Muscle of leg (tissue), 11 donors: ENCODE data around the gene POP4. TPM values are rescaled to one million over a fixed set of nuclear protein-coding genes. Genes with fewer than 3 reads are reported as not detected.

Experiments
- DNase-seq: peaks from one replicate; pipeline ENCODE4 v3.0.0; 2013
- H3K27ac ChIP-seq: one replicate; pipeline ENCODE4 v1.5.1; 2013; ENCODE audit warnings: mild to moderate bottlenecking, low read length, control low read depth
- H3K27me3 ChIP-seq: one replicate; pipeline ENCODE4 v1.6.1; 2013; ENCODE audit warnings: low read length; ENCODE audit not compliant: control insufficient read depth, insufficient read depth
- H3K36me3 ChIP-seq: one replicate; pipeline ENCODE4 v1.6.1; 2013; ENCODE audit warnings: low read length; ENCODE audit not compliant: control insufficient read depth, insufficient read depth
- H3K4me1 ChIP-seq: one replicate; pipeline ENCODE4 v1.6.1; 2013; ENCODE audit warnings: low read length; ENCODE audit not compliant: control insufficient read depth, insufficient read depth
- H3K4me3 ChIP-seq: one replicate; pipeline ENCODE4 v1.5.1; 2013; ENCODE audit warnings: low read length, control low read depth
- H3K9me3 ChIP-seq: replicated peaks from 2 replicates; pipeline ENCODE4 v1.6.1; 2013; ENCODE audit warnings: low read depth, low read length; ENCODE audit not compliant: control insufficient read depth
- WGBS: methylation state at CpG from one replicate; pipeline ENCODE4 v1.1.5; 2013; ENCODE audit warnings: missing lambda C conversion rate; ENCODE audit not compliant: insufficient coverage; 5-methylcytosine and 5-hydroxymethylcytosine counted together
- polyA plus RNA-seq, 8 donors: library from polyadenylated mRNA; unstranded; fragments of 120-200 nt; gene quantifications; one replicate each; pipeline versions ENCODE4 v1.2.1 to v1.2.3, GENCODE V29; 2013; ENCODE audit warnings: inconsistent platforms in 1 of 8, low replicate concordance in 1 of 8; ENCODE audit not compliant: insufficient read length in 8 of 8, insufficient read depth in 1 of 8
- total RNA-seq: library from RNA; stranded (reverse); fragments of 120-200 nt; gene quantifications from one replicate; pipeline ENCODE4 v1.2.4, GENCODE V29; 2013

Gene POP4
- total and polyA plus RNA-seq, 9 donors: 40.1 to 62.7 (median 42.6) TPM

- H3K4me3 ChIP-seq: no peak overlapping the region
- H3K36me3 ChIP-seq: no peaks in the 10 kb centered on the region
- no peaks in the 10 kb centered on the region for H3K4me1 ChIP-seq
- peaks cover 17% of the 10 kb centered on the region for H3K27me3 ChIP-seq
- no peak for DNase-seq
- 29% methylated on average over 10 of the region's 14 CpGs for WGBS
- no peak overlapping the region for H3K27ac ChIP-seq
- H3K9me3 ChIP-seq: no peaks in the 10 kb centered on the region
Measured at GRCh38 chr19:29576046-29576606, 30.0 kb upstream of the POP4 start.

- no peak for DNase-seq
- WGBS: 64% methylated on average over 11 of the region's 15 CpGs
- Histone ChIP-seq H3K27ac (no peak overlapping the region), H3K4me3 (no peak overlapping the region), H3K27me3 (peaks cover 17% of the 10 kb centered on the region), H3K9me3 (peaks cover 2% of the 10 kb centered on the region), H3K36me3 (no peaks in the 10 kb centered on the region), H3K4me1 (no peaks in the 10 kb centered on the region)
Measured at GRCh38 chr19:29576761-29577648, 29.1 kb upstream of the POP4 start.

- WGBS: 21% methylated on average over 1 of the region's 3 CpGs
- Histone ChIP-seq H3K36me3 (no peaks in the 10 kb centered on the region), H3K4me3 (no peak overlapping the region), H3K9me3 (peaks cover 2% of the 10 kb centered on the region), H3K4me1 (no peaks in the 10 kb centered on the region), H3K27me3 (peaks cover 17% of the 10 kb centered on the region), H3K27ac (no peak overlapping the region)
- DNase-seq: no peak
Measured at GRCh38 chr19:29577649-29577963, 28.5 kb upstream of the POP4 start.

- Histone ChIP-seq H3K36me3 (no peaks in the 10 kb centered on the region), H3K9me3 (peaks cover 2% of the 10 kb centered on the region), H3K4me1 (no peaks in the 10 kb centered on the region), H3K27ac (no peak overlapping the region), H3K27me3 (peaks cover 17% of the 10 kb centered on the region), H3K4me3 (no peak overlapping the region)
- no peak for DNase-seq
- WGBS: 80% methylated on average over 5 of the region's 8 CpGs
Measured at GRCh38 chr19:29578349-29578748, 27.7 kb upstream of the POP4 start.

- DNase-seq: no peak
Measured at GRCh38 chr19:29579308-29579910, 26.7 kb upstream of the POP4 start.

GRCh38 chr19:29581398-29581797 is 24.7 kb upstream of the POP4 start:
- H3K27me3 ChIP-seq: peaks cover 10% of the 10 kb centered on the region
- no CpG with 5 or more reads among the region's 1 CpG for WGBS
- no peaks in the 10 kb centered on the region for H3K4me1 ChIP-seq
- no peak for DNase-seq
- H3K27ac ChIP-seq: no peak overlapping the region
- no peak overlapping the region for H3K4me3 ChIP-seq
- H3K9me3 ChIP-seq: peaks cover 2% of the 10 kb centered on the region
- H3K36me3 ChIP-seq: no peaks in the 10 kb centered on the region

More at GRCh38 chr19:29579308-29579910, 26.7 kb upstream of the POP4 start:
- 73% methylated on average over 6 of the region's 6 CpGs for WGBS
- Histone ChIP-seq H3K27me3 (peaks cover 15% of the 10 kb centered on the region), H3K36me3 (no peaks in the 10 kb centered on the region), H3K4me1 (no peaks in the 10 kb centered on the region), H3K27ac (no peak overlapping the region), H3K9me3 (peaks cover 2% of the 10 kb centered on the region), H3K4me3 (no peak overlapping the region)

GRCh38 chr19:29583196-29583999 is 22.7 kb upstream of the POP4 start:
- Histone ChIP-seq H3K4me1 (no peaks in the 10 kb centered on the region), H3K27me3 (no peaks in the 10 kb centered on the region), H3K27ac (no peak overlapping the region), H3K36me3 (no peaks in the 10 kb centered on the region), H3K4me3 (no peak overlapping the region), H3K9me3 (peaks cover 2% of the 10 kb centered on the region)
- DNase-seq: no peak
- WGBS: 60% methylated on average over 1 of the region's 1 CpG

- no peak overlapping the region for H3K27ac ChIP-seq
- peaks cover 1% of the 10 kb centered on the region for H3K9me3 ChIP-seq
- WGBS: 47% methylated on average over 2 of the region's 2 CpGs
- no peak for DNase-seq
- no peaks in the 10 kb centered on the region for H3K4me1 ChIP-seq
- H3K4me3 ChIP-seq: no peak overlapping the region
- H3K36me3 ChIP-seq: no peaks in the 10 kb centered on the region
- H3K27me3 ChIP-seq: peaks cover 5% of the 10 kb centered on the region
Measured at GRCh38 chr19:29586401-29586800, 19.7 kb upstream of the POP4 start.

GRCh38 chr19:29587059-29587458 is 19.0 kb upstream of the POP4 start:
- Histone ChIP-seq H3K9me3 (no peaks in the 10 kb centered on the region), H3K4me3 (no peak overlapping the region), H3K4me1 (no peaks in the 10 kb centered on the region), H3K27ac (no peak overlapping the region), H3K27me3 (peaks cover 5% of the 10 kb centered on the region), H3K36me3 (no peaks in the 10 kb centered on the region)
- no peak for DNase-seq
- WGBS: 70% methylated on average over 3 of the region's 3 CpGs

GRCh38 chr19:29587518-29587986 is 18.5 kb upstream of the POP4 start:
- H3K36me3 ChIP-seq: no peaks in the 10 kb centered on the region
- DNase-seq: no peak
- H3K27ac ChIP-seq: no peak overlapping the region
- H3K9me3 ChIP-seq: no peaks in the 10 kb centered on the region
- no peaks in the 10 kb centered on the region for H3K4me1 ChIP-seq
- H3K27me3 ChIP-seq: peaks cover 8% of the 10 kb centered on the region
- WGBS: no CpG with 5 or more reads among the region's 2 CpGs
- H3K4me3 ChIP-seq: no peak overlapping the region
